Mucosa of gallbladder (tissue), 1 donor: ENCODE results near the gene ABHD17A. TPM values are rescaled to one million over a fixed set of nuclear protein-coding genes. Genes with fewer than 3 reads are reported as not detected.

Experiments used
- DNase-seq: peaks from one replicate; pipeline ENCODE4 v3.0.0-alpha.2; 2020; ENCODE audit warnings: low spot score
- total RNA-seq: library from RNA; stranded (reverse); gene quantifications from one replicate; pipeline ENCODE4 v1.2.1, GENCODE V29; 2021
- donor health status: DM: no; HTN: no; CAD: no.

ABHD17A gene
- total RNA-seq: 85.2 TPM

- peak; percentile 95 for DNase-seq
These were observed at the start of gene ABHD17A for GRCh38 chr19:1885398-1886119. Gene ABHD17A, minus strand, starts transcription at chr19:1885496. Its CDS starts 3,930 bp downstream, at chr19:1881566.

GRCh38 chr19:1933942-1934341, 48.6 kb upstream of the ABHD17A start:
- DNase-seq: no peak

- DNase-seq: no peak
These were observed 47.9 kb upstream of the ABHD17A start for GRCh38 chr19:1933244-1933643.

GRCh38 chr19:1932395-1932794, 47.1 kb upstream of the ABHD17A start:
- DNase-seq: no peak

GRCh38 chr19:1931445-1931844, 46.1 kb upstream of the ABHD17A start:
- DNase-seq: no peak

GRCh38 chr19:1929021-1929742, 43.9 kb upstream of the ABHD17A start:
- DNase-seq: peak; percentile 77

GRCh38 chr19:1925544-1925943, 40.2 kb upstream of the ABHD17A start:
- DNase-seq: no peak

- no peak for DNase-seq
These were observed 39.1 kb upstream of the ABHD17A start for GRCh38 chr19:1924320-1924961.

GRCh38 chr19:1923319-1923718, 38.0 kb upstream of the ABHD17A start:
- DNase-seq: no peak

GRCh38 chr19:1922803-1923202, 37.5 kb upstream of the ABHD17A start:
- DNase-seq: no peak

GRCh38 chr19:1921825-1922224, 36.5 kb upstream of the ABHD17A start:
- DNase-seq: no peak

- no peak for DNase-seq
These were observed 36.0 kb upstream of the ABHD17A start for GRCh38 chr19:1921326-1921725.

GRCh38 chr19:1920644-1921043, 35.3 kb upstream of the ABHD17A start:
- no peak for DNase-seq

- no peak for DNase-seq
These were observed 33.7 kb upstream of the ABHD17A start for GRCh38 chr19:1918975-1919374.

GRCh38 chr19:1917926-1918325, 32.6 kb upstream of the ABHD17A start:
- no peak for DNase-seq

- no peak for DNase-seq
These were observed 31.9 kb upstream of the ABHD17A start for GRCh38 chr19:1917146-1917545.

- no peak for DNase-seq
These were observed 29.6 kb upstream of the ABHD17A start for GRCh38 chr19:1914826-1915341.

GRCh38 chr19:1913781-1914577, 28.7 kb upstream of the ABHD17A start:
- no peak for DNase-seq

GRCh38 chr19:1912760-1913505, 27.6 kb upstream of the ABHD17A start:
- DNase-seq: no peak

GRCh38 chr19:1911995-1912394, 26.7 kb upstream of the ABHD17A start:
- no peak for DNase-seq

- DNase-seq: no peak
These were observed 25.8 kb upstream of the ABHD17A start for GRCh38 chr19:1911098-1911497.
